ENCODE measurements around the gene MYCL. TPM values are rescaled to one million over a fixed set of nuclear protein-coding genes. Genes with fewer than 3 reads are reported as not detected.

The MYCL gene
- total RNA-seq, 2 donors from 2014 or later, result 0.42 to 3.9 TPM

- ATAC-seq (ENCODE audit: insufficient number of reproducible peaks, low FRiP score, low read depth) (no peak), DNase-seq (ENCODE audit: low spot score) (no peak)
- no peaks in the 10 kb centered on the region for H3K9me3 ChIP-seq
- no peaks in the 10 kb centered on the region for H3K27me3 ChIP-seq (replicated peaks; ENCODE audit: insufficient read depth)
- no peaks in the 10 kb centered on the region for H3K4me1 ChIP-seq (ENCODE audit: control insufficient read depth in 1 of 2, low read depth in 2 of 2)
- TF ChIP-seq, protein P1, sequence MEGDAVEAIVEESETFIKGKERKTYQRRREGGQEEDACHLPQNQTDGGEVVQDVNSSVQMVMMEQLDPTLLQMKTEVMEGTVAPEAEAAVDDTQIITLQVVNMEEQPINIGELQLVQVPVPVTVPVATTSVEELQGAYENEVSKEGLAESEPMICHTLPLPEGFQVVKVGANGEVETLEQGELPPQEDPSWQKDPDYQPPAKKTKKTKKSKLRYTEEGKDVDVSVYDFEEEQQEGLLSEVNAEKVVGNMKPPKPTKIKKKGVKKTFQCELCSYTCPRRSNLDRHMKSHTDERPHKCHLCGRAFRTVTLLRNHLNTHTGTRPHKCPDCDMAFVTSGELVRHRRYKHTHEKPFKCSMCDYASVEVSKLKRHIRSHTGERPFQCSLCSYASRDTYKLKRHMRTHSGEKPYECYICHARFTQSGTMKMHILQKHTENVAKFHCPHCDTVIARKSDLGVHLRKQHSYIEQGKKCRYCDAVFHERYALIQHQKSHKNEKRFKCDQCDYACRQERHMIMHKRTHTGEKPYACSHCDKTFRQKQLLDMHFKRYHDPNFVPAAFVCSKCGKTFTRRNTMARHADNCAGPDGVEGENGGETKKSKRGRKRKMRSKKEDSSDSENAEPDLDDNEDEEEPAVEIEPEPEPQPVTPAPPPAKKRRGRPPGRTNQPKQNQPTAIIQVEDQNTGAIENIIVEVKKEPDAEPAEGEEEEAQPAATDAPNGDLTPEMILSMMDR (IDR thresholded peaks at IDR 0.05), result no peak
- no peaks in the 10 kb centered on the region for H3K36me3 ChIP-seq
- no peak overlapping the region for H3K4me3 ChIP-seq
- H3K27ac ChIP-seq, result no peak overlapping the region
These were observed 35.2 kb upstream of the MYCL start for GRCh38 chr1:39936724-39937491.

GRCh38 chr1:39933956-39934941 is 32.5 kb upstream of the MYCL start:
- Histone ChIP-seq H3K4me3 (no peak overlapping the region), H3K9me3 (no peaks in the 10 kb centered on the region), H3K4me1 (ENCODE audit: control insufficient read depth in 1 of 2, low read depth in 2 of 2) (no peaks in the 10 kb centered on the region), H3K27ac (peak overlapping the region in 1 of 2 donors; percentile 21), H3K27me3 (replicated peaks; ENCODE audit: insufficient read depth) (no peaks in the 10 kb centered on the region), H3K36me3 (no peaks in the 10 kb centered on the region)
- ATAC-seq (ENCODE audit: insufficient number of reproducible peaks, low FRiP score, low read depth), result no peak
- peak; percentile 37 for DNase-seq (ENCODE audit: low spot score)
- TF ChIP-seq, protein P1 (IDR thresholded peaks at IDR 0.05), result no peak

DNA sequence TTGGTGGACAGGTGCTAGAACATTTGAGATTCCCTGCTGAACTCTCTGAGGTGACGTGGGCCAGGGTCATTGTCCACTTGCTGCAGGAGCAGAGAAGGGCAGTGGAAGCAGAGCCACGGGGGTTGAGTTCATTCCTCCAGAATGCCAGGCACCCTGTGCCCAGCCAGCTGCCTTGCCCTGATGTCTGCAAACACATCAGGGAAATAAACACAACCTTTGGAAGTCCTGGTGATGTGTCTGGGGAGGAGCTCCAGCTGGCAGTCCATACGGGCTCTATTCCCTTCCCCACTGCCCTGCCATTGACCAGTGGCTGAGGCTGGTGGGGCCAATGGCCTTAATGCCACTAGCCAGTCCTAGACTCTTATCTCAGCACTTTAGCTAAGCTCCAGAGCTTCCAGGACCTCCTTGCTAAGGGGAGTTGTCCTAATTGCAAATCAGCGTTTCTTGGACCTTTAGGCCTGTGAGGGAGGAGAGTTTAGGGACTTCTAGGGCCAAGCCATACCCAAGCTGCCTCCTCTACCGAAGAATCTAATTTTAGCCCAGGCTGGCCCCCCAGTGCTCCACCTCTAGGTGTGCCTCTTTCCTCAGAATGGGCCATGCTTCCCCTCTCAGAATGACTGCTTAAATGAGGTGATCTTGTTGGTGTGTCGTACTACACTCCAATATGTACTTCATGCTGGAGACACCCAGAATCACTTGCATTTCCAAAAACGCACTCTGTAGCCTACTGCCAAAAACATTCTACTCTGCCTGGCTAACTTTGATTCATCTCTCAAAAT is 27.3 kb upstream of the MYCL start:
- DNase-seq (ENCODE audit: low spot score) (no peak), ATAC-seq (ENCODE audit: insufficient number of reproducible peaks, low FRiP score, low read depth) (no peak)
- TF ChIP-seq, protein P1 (IDR thresholded peaks at IDR 0.05), result no peak
- Histone ChIP-seq H3K27ac (no peak overlapping the region), H3K27me3 (replicated peaks; ENCODE audit: insufficient read depth) (no peaks in the 10 kb centered on the region), H3K9me3 (no peaks in the 10 kb centered on the region), H3K4me3 (no peak overlapping the region), H3K4me1 (ENCODE audit: control insufficient read depth in 1 of 2, low read depth in 2 of 2) (no peaks in the 10 kb centered on the region), H3K36me3 (no peaks in the 10 kb centered on the region)

DNA sequence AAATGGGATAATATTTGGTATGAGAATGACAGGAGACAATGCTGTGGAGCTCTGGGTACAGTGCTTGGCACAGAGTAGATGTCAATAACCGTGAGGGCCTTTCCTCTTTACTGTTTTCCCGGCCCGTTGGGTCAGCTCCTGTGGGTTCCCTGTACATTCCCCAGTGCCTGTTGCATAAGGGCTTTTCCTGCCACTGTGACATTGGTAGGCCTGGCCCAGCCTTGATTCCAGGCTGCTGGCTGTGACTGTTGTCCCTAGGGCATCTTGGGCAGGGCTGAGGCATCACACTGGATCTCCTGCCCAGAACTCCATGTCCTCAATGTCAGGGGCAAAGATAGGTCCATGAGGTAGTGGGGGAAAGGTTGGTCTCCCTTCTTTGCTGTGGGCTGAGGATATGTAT is 25.8 kb upstream of the MYCL start:
- Histone ChIP-seq H3K4me3 (no peak overlapping the region), H3K27ac (no peak overlapping the region), H3K9me3 (no peaks in the 10 kb centered on the region), H3K36me3 (no peaks in the 10 kb centered on the region), H3K4me1 (ENCODE audit: control insufficient read depth in 1 of 2, low read depth in 2 of 2) (no peaks in the 10 kb centered on the region), H3K27me3 (replicated peaks; ENCODE audit: insufficient read depth) (no peaks in the 10 kb centered on the region)
- DNase-seq (ENCODE audit: low spot score), result no peak
- ATAC-seq (ENCODE audit: insufficient number of reproducible peaks, low FRiP score, low read depth), result no peak
- TF ChIP-seq, protein P1 (IDR thresholded peaks at IDR 0.05), result no peak

All from thoracic aorta (tissue), 2 donors.